ENCODE data around the gene PEX11A.

GRCh38 chr15:89633585-89633984, 57.0 kb downstream of the PEX11A start:
- TF ChIP-seq CTCF (IDR thresholded peaks at IDR 0.05 in 4 of 5, conservative IDR thresholded peaks at IDR 0.05 in 1 of 5) (no peak), POLR2A (IDR thresholded peaks at IDR 0.05) (no peak)

All from gastrocnemius medialis (tissue), 4 donors.